Activated T-cell treated with anti-CD3 and anti-CD28 coated beads, Interleukin-2, amount 50 U/mL, for 4 hours (primary cell): ENCODE results near the gene NAALADL2. TPM values are rescaled to one million over a fixed set of nuclear protein-coding genes. Genes with fewer than 3 reads are reported as not detected.

Experiments
- ATAC-seq, 2 donors: fragments of 200-7000 bp; cut with Tn5 transposase; one replicate each; pipeline ENCODE4 v1.10.0; 2021
- DNase-seq: peaks from one replicate; pipeline ENCODE4 v3.0.0-alpha.2; 2020
- H3K27me3 Mint-ChIP-seq: one replicate; pipeline ENCODE4 v1.8.0; 2021; ENCODE audit warnings: low read depth, mixed read lengths
- H3K36me3 Mint-ChIP-seq: one replicate; pipeline ENCODE4 v1.8.0; 2022; ENCODE audit warnings: mixed read lengths; ENCODE audit not compliant: insufficient read depth
- H3K4me1 Mint-ChIP-seq: one replicate; pipeline ENCODE4 v1.8.0; 2021; ENCODE audit warnings: low read depth, mixed read lengths
- H3K4me3 Mint-ChIP-seq: one replicate; pipeline ENCODE4 v1.8.0; 2021; ENCODE audit warnings: mild to moderate bottlenecking, moderate library complexity, mixed read lengths
- H3K9me3 Mint-ChIP-seq: one replicate; pipeline ENCODE4 v1.8.0; 2021; ENCODE audit warnings: mixed read lengths
- total RNA-seq, 3 donors: library from RNA; stranded (reverse); gene quantifications; one replicate each; pipeline ENCODE4 v1.2.1, GENCODE V29; 2021

The NAALADL2 gene
- total RNA-seq, 3 donors from 2014 or later, result 0.26 to 0.33 (median 0.33) TPM

- DNase-seq (no peak), ATAC-seq (no peak)
- Mint-ChIP-seq H3K27me3 (no peaks in the 10 kb centered on the region), H3K4me1 (no peaks in the 10 kb centered on the region), H3K4me3 (no peak overlapping the region), H3K36me3 (no peaks in the 10 kb centered on the region), H3K9me3 (no peaks in the 10 kb centered on the region)
Observed at GRCh38 chr3:175222356-175222755, 363.2 kb downstream of the NAALADL2 start.

GRCh38 chr3:175224051-175224450 is 364.9 kb downstream of the NAALADL2 start:
- Mint-ChIP-seq H3K36me3 (no peaks in the 10 kb centered on the region), H3K4me3 (no peak overlapping the region)

GRCh38 chr3:175226444-175226843 is 367.3 kb downstream of the NAALADL2 start:
- no peak overlapping the region for H3K4me3 Mint-ChIP-seq
- ATAC-seq (no peak), DNase-seq (no peak)
- H3K4me1 Mint-ChIP-seq, result no peaks in the 10 kb centered on the region
- H3K36me3 Mint-ChIP-seq, result no peaks in the 10 kb centered on the region
- no peaks in the 10 kb centered on the region for H3K27me3 Mint-ChIP-seq
- H3K9me3 Mint-ChIP-seq, result no peaks in the 10 kb centered on the region

More at GRCh38 chr3:175224051-175224450, 364.9 kb downstream of the NAALADL2 start:
- Mint-ChIP-seq H3K27me3 (no peaks in the 10 kb centered on the region), H3K9me3 (no peaks in the 10 kb centered on the region), H3K4me1 (no peaks in the 10 kb centered on the region)
- DNase-seq, result no peak
- no peak for ATAC-seq

GRCh38 chr3:175227126-175227525 is 368.0 kb downstream of the NAALADL2 start:
- H3K9me3 Mint-ChIP-seq, result no peaks in the 10 kb centered on the region
- H3K27me3 Mint-ChIP-seq, result no peaks in the 10 kb centered on the region
- no peaks in the 10 kb centered on the region for H3K4me1 Mint-ChIP-seq
- DNase-seq (no peak), ATAC-seq (no peak)
- H3K36me3 Mint-ChIP-seq, result no peaks in the 10 kb centered on the region
- H3K4me3 Mint-ChIP-seq, result no peak overlapping the region

- no peak overlapping the region for H3K4me3 Mint-ChIP-seq
- H3K27me3 Mint-ChIP-seq, result no peaks in the 10 kb centered on the region
- DNase-seq (no peak), ATAC-seq (no peak)
- H3K36me3 Mint-ChIP-seq, result no peaks in the 10 kb centered on the region
- no peaks in the 10 kb centered on the region for H3K4me1 Mint-ChIP-seq
- peaks cover 3% of the 10 kb centered on the region for H3K9me3 Mint-ChIP-seq
Observed at GRCh38 chr3:175233957-175234940, 375.1 kb downstream of the NAALADL2 start.

- H3K4me3 Mint-ChIP-seq, result no peak overlapping the region
- ATAC-seq, result no peak
- no peak for DNase-seq
- H3K27me3 Mint-ChIP-seq, result no peaks in the 10 kb centered on the region
- H3K4me1 Mint-ChIP-seq, result no peaks in the 10 kb centered on the region
- peaks cover 3% of the 10 kb centered on the region for H3K9me3 Mint-ChIP-seq
- no peaks in the 10 kb centered on the region for H3K36me3 Mint-ChIP-seq
Observed at GRCh38 chr3:175238801-175239200, 379.7 kb downstream of the NAALADL2 start.

GRCh38 chr3:175240921-175241320 is 381.8 kb downstream of the NAALADL2 start:
- DNase-seq (no peak), ATAC-seq (no peak)
- H3K27me3 Mint-ChIP-seq, result no peaks in the 10 kb centered on the region
- no peaks in the 10 kb centered on the region for H3K36me3 Mint-ChIP-seq
- no peaks in the 10 kb centered on the region for H3K4me1 Mint-ChIP-seq
- peaks cover 6% of the 10 kb centered on the region for H3K9me3 Mint-ChIP-seq
- H3K4me3 Mint-ChIP-seq, result no peak overlapping the region

GRCh38 chr3:175242243-175242642 is 383.1 kb downstream of the NAALADL2 start:
- no peaks in the 10 kb centered on the region for H3K36me3 Mint-ChIP-seq
- no peaks in the 10 kb centered on the region for H3K4me1 Mint-ChIP-seq
- ATAC-seq, result no peak
- peaks cover 6% of the 10 kb centered on the region for H3K9me3 Mint-ChIP-seq
- DNase-seq, result no peak
- no peaks in the 10 kb centered on the region for H3K27me3 Mint-ChIP-seq
- H3K4me3 Mint-ChIP-seq, result no peak overlapping the region

- H3K36me3 Mint-ChIP-seq, result no peaks in the 10 kb centered on the region
- H3K4me3 Mint-ChIP-seq, result no peak overlapping the region
- no peaks in the 10 kb centered on the region for H3K27me3 Mint-ChIP-seq
- ATAC-seq (no peak), DNase-seq (no peak)
- H3K4me1 Mint-ChIP-seq, result no peaks in the 10 kb centered on the region
- H3K9me3 Mint-ChIP-seq, result peaks cover 10% of the 10 kb centered on the region
Observed at GRCh38 chr3:175246234-175246633, 387.1 kb downstream of the NAALADL2 start.

GRCh38 chr3:175246766-175247165 is 387.6 kb downstream of the NAALADL2 start:
- ATAC-seq (no peak), DNase-seq (no peak)
- no peaks in the 10 kb centered on the region for H3K4me1 Mint-ChIP-seq

GRCh38 chr3:175247629-175248028 is 388.5 kb downstream of the NAALADL2 start:
- Mint-ChIP-seq H3K4me3 (no peak overlapping the region), H3K36me3 (no peaks in the 10 kb centered on the region), H3K9me3 (peaks cover 12% of the 10 kb centered on the region)

More at GRCh38 chr3:175246766-175247165, 387.6 kb downstream of the NAALADL2 start:
- H3K36me3 Mint-ChIP-seq, result no peaks in the 10 kb centered on the region
- no peaks in the 10 kb centered on the region for H3K27me3 Mint-ChIP-seq
- peaks cover 12% of the 10 kb centered on the region for H3K9me3 Mint-ChIP-seq
- no peak overlapping the region for H3K4me3 Mint-ChIP-seq

GRCh38 chr3:175248832-175249231 is 389.7 kb downstream of the NAALADL2 start:
- Mint-ChIP-seq H3K4me3 (no peak overlapping the region), H3K9me3 (peaks cover 16% of the 10 kb centered on the region), H3K27me3 (no peaks in the 10 kb centered on the region), H3K36me3 (no peaks in the 10 kb centered on the region), H3K4me1 (no peaks in the 10 kb centered on the region)
- DNase-seq, result no peak
- no peak for ATAC-seq

More at GRCh38 chr3:175247629-175248028, 388.5 kb downstream of the NAALADL2 start:
- DNase-seq (no peak), ATAC-seq (no peak)
- no peaks in the 10 kb centered on the region for H3K27me3 Mint-ChIP-seq
- no peaks in the 10 kb centered on the region for H3K4me1 Mint-ChIP-seq

GRCh38 chr3:175255698-175256097 is 396.6 kb downstream of the NAALADL2 start:
- DNase-seq (no peak), ATAC-seq (no peak)
- no peak overlapping the region for H3K4me3 Mint-ChIP-seq
- H3K4me1 Mint-ChIP-seq, result no peaks in the 10 kb centered on the region
- peaks cover 9% of the 10 kb centered on the region for H3K9me3 Mint-ChIP-seq
- no peaks in the 10 kb centered on the region for H3K27me3 Mint-ChIP-seq
- no peaks in the 10 kb centered on the region for H3K36me3 Mint-ChIP-seq

- Mint-ChIP-seq H3K4me3 (no peak overlapping the region), H3K9me3 (peaks cover 6% of the 10 kb centered on the region), H3K4me1 (no peaks in the 10 kb centered on the region), H3K36me3 (no peaks in the 10 kb centered on the region), H3K27me3 (no peaks in the 10 kb centered on the region)
- no peak for ATAC-seq
- DNase-seq, result no peak
Observed at GRCh38 chr3:175257123-175257522, 398.0 kb downstream of the NAALADL2 start.

GRCh38 chr3:175258763-175259162 is 399.6 kb downstream of the NAALADL2 start:
- no peaks in the 10 kb centered on the region for H3K27me3 Mint-ChIP-seq
- H3K4me3 Mint-ChIP-seq, result no peak overlapping the region
- no peaks in the 10 kb centered on the region for H3K36me3 Mint-ChIP-seq
- peaks cover 2% of the 10 kb centered on the region for H3K9me3 Mint-ChIP-seq
- H3K4me1 Mint-ChIP-seq, result no peaks in the 10 kb centered on the region
- no peak for DNase-seq
- no peak for ATAC-seq
